Daoy (cell line): ENCODE results near the gene MAOA. TPM values are rescaled to one million over a fixed set of nuclear protein-coding genes. Genes with fewer than 3 reads are reported as not detected.
"Not testable (repeated sequence)": the region's sequence is repeated elsewhere in the genome, so short reads cannot be mapped to it uniquely, and the experiment has no call there.

Experiments used
- DNase-seq: peaks from one replicate; pipeline ENCODE4 v3.0.0-alpha.2; 2015; ENCODE audit warnings: low read depth
- total RNA-seq: library from RNA; depleted of rRNA; stranded (reverse); fragments of >200 nt; shearing (Covaris generic); gene quantifications from 2 replicates; pipeline ENCODE4 v1.2.3, GENCODE V29; 2014

MAOA gene
- total RNA-seq, 1 experiment from 2014 or later: 1.9 TPM

DNA sequence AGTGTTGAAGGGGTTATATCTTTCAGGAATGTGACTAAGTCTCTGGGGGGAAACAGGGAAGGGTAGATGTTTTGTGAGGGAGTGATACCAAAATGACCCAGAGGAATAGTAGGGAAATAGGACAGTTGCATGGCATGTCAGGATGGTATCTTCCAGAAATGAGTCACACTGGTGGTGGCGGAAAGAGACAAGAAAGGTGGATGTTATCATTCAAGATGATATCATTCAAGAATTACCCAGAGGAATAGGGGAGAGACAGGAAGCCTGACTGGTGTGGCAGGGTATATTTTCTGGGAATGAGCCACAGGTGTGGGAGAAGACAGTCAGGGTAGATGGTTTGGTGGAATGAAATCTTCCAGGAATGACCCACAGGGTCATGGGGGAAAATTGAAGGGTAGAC lies 61.1 kb downstream of the MAOA start:
- DNase-seq: no peak

DNA sequence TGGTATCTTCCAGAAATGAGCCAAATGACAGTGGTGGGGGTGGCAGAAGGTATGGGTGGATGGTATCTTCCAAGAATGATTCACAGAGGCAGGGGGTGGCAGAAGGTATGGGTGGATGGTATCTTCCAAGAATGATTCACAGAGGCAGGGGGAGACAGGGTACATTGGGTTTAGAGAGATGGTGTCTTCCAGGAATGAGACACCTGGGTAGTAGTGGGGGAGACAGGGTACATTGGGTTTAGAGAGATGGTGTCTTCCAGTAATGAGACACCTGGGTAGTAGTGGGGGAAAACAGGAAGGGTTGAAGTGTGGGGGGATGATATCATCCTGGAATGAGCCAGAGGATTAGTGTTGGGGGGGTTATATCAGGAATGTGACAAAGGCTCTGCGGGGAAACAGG lies 62.0 kb downstream of the MAOA start:
- DNase-seq: no peak

DNA sequence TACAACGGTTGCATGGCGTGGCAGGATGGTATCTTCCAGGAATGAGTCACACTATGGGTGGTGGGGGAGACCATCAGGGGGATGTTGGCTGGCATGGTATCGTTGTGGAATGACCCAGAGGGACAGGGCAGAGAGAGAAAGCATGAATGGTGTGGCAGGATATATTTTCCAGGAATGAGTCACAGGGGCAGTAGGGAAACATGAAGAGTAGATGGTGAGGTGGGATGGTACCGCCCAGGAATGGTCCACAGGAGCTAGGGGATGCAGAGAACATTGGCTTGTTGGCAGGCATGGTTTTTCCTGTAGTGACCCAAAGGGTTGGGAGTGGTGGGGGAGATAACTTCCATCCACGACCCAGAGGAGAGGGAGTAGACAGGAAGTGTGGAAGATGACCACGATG lies 62.4 kb downstream of the MAOA start:
- DNase-seq: no peak

DNA sequence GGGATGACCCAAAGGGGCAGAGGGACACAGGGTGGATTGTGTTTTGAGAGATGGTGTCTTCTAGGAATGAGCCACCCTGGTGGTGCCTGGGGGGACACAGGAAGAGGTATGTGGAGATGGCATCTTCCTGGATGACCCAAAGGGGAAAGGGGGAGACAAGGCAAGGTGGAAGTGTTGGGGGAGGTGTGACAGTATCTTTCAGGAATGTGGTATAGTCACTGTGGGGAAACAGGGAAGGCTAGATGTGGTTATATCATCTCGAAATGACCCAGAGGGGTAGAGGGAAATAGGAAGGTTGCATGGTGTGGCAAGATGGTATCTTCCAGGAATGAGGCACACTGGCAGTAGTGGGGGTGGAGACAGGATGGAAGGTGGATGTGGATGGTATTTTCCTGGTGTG lies 62.9 kb downstream of the MAOA start:
- DNase-seq: no peak

DNA sequence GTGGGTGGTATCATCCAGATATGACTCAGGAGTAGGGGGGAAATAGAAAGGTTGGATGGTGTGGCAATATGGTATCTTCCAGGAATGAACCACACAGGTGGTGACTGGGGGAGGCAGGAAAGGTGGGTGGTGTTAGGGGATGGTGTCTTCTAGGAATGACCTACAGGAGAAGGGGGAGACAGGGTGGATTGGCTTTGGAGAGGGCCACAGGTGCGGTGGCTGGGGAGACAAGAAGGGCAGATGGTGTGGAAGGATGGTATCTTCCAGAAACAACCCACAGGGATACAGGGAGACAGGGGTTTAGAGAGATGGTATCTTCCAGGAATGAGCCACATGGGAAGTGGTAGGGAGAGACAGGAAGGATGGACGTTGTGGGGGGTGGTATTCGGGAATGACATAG lies 64.0 kb downstream of the MAOA start:
- DNase-seq: no peak

DNA sequence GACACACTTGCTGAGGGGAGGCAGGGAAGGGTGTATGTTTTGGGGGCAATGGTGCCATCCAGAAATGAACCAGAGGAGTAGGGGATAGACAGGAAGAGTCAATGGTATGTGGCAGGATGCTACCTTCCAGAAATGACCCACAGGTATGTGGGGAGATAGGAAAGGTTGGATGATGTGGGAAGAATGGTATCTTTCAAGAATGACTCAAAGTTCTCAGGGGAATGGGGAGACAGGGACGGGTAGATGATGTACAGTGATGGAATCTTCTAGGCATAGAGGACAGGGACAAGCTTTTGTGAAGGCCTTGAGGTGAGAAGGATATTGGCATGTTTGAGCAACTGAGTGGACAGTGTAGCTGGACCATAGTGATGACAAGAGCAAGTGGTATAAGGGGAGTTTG lies 64.9 kb downstream of the MAOA start:
- DNase-seq: no peak

DNA sequence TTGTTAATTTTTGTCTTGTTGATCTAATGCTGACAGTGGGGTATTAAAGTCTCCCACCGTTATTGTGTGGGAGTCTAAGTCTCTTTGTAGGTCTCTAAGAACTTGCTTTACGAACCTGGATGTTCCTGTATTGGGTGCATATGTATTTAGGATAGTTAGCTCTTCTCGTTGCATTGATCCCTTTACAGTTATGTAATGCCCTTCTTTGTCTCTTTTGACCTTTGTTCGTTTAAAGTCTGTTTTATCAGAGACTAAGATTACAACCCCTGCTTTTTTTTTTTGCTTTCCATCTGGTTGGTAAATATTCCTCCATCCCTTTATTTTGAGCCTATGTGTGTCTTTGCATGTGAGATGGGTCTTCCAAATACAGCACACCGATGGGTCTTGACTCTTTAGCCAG lies 69.1 kb downstream of the MAOA start:
- DNase-seq: not testable (repeated sequence)

DNA sequence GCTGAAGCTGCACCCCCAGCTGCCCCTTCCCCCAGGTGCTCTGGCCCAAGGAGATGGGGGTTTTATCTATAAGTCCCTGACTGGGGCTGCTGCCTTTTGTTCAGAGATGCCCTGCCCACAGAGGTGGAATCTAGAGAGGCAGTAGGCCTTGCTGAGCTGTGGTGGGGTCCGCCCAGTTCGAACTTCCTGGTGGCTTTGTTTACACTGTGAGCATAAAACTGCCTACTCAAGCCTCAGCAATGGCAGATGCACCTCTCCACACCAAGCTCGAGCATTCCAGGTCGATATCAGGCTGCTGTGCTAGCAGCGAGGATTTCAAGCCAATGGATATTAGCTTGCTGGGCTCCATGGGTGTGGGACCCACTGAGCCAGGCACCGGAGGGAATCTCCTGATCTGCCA lies 71.2 kb downstream of the MAOA start:
- not testable (repeated sequence) for DNase-seq

DNA sequence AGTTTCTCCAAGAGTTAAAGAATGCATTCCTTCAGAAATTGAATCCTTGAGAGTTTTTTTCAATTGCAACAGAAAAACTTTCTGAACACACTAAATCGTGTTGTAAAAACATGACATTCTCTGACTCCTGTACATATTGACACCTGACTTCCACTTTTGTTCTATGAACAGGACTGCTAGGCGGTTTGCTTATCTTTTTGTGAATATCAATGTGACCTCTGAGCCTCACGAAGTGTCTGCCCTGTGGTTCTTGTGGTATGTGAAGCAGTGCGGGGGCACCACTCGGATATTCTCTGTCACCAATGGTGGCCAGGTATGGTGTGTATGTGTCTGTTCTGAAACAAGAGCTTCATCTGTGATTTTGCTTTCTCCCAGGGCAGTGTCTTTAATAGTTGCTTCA lies 71.9 kb downstream of the MAOA start:
- no peak for DNase-seq

DNA sequence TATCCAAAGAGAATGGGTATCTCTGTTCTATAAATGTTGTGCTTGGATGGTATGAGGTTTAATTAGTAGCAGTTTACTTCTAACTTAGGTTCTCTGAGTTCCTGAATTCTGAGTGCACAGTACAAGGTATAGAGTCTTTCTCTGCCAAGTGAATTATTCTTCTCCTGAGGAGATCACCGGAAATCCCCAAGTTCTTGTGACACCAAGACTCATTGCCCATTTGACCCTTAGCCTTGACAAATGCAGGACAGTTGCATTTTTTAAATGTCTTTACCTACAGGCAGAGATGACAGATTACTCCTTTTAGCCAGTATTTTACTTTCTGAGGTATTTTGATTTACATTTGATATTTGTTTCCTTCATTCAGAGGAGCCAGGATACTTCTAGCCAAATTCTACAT lies 72.9 kb downstream of the MAOA start:
- DNase-seq: no peak

DNA sequence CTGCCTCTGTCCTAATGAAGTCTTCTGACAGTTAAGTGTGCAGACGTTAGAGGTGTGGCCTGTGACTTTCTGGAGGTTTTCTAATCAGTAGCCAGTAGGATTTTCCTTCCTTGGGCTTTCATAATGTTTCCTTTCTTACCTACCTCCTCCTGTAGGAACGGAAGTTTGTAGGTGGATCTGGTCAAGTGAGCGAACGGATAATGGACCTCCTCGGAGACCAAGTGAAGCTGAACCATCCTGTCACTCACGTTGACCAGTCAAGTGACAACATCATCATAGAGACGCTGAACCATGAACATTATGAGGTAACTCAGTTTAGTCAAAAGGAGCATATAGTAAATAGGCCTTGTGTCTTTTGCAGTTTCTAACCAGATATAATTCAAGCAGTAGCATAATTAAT lies 75.0 kb downstream of the MAOA start:
- DNase-seq: no peak

DNA sequence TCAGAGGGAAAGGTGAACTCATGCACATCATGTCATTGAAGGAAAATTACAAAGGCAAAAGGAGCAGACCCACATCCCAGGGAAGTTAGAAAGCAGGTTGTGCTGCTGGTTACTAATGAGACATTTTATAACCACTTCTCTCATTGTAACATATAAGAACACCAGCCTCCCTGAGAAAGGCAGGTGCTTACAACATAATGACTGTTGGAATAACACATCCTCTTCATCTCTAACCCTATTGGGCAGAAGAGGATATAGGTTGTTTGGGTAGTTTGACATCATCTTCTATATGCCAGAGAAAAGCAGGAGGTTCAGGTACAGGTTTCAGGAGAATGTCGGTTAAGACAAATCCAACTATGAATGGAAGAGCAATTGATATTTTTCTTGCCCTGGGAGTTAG lies 77.6 kb downstream of the MAOA start:
- no peak for DNase-seq

DNA sequence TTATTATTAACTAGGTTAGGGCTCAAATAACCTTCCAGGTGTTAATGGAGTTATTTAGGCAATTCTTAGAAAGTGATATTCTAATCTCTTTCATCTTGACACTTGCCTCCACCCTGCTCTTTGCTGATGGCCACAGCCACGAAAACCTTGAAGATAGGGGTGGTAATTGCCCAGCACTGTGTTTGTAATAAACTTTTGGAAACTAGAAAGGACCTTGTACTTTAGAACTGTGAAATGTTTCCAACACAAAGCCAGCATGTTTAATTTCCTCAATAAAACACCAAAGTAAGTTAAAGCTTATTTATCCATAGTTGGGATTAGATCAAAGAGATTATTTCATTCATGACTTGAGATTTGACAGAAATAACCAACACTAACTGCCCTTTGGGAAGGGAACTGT lies 78.3 kb downstream of the MAOA start:
- no peak for DNase-seq

DNA sequence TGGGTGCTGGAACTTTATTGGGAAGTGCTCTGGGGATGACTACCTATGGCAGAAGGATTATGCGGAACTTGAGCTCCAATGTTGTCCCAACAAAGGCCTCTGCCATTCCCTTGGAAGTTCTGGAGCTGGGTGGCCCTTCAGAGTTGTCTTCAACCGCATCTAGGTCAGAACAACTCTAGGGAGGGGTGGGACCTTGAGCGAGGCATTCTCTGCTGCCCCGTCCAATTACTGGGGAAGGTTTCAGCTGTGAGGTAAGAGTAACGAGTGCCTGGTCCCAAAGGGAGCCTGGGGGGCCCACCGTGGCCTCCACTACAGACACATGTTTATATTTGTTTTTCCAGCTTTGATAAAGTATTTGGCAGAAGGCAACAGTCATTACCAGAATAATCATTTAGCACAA lies 79.4 kb downstream of the MAOA start:
- no peak for DNase-seq

DNA sequence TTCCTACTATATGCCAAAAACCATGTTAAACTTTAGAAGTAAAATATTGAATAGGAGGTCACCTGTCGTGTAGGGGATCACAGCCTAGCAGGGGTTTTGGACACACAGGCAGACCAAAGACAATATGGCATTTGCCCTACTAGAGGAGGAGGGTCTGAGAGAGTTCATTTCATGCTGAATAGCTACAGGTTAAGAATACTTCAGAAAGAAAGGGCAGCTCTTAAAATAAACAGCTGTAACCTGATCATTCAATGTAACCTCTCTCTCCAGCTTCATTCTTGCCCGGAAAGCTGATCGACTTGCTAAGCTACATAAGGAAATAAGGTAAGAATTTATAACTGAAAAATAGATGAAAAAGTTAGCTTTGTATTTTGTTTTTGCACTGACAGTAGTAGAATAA lies 79.9 kb downstream of the MAOA start:
- no peak for DNase-seq

DNA sequence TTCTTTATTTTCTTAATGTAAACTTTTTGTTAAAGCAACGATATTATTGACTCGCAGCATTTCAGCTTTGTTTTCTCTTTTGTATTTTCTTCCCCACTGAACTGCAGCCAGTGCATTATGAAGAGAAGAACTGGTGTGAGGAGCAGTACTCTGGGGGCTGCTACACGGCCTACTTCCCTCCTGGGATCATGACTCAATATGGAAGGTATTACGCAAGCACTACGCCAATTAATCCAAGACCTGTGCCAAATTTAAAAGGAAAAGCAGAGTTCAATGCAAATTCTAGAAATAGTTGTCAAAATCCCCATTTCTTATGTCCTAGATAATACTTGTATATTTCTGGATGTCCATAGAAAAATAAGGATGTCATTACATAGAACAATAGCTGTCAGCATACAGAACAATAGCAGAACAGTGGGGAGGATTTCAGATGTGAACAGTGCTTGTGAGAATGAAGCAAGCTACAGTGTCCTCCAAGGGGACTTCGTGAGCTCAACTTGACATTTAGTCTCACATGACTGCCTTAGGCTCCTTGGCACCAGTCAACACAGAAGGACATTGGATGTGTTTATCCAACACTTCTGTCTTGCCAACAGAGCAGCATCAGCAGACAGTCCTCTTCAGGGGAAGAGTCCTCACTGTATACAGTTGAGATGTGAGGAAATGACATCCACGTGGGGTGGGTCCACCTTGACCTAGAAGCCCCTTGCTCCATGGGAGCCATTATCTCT lies 85.9 kb downstream of the MAOA start:
- no peak for DNase-seq

DNA sequence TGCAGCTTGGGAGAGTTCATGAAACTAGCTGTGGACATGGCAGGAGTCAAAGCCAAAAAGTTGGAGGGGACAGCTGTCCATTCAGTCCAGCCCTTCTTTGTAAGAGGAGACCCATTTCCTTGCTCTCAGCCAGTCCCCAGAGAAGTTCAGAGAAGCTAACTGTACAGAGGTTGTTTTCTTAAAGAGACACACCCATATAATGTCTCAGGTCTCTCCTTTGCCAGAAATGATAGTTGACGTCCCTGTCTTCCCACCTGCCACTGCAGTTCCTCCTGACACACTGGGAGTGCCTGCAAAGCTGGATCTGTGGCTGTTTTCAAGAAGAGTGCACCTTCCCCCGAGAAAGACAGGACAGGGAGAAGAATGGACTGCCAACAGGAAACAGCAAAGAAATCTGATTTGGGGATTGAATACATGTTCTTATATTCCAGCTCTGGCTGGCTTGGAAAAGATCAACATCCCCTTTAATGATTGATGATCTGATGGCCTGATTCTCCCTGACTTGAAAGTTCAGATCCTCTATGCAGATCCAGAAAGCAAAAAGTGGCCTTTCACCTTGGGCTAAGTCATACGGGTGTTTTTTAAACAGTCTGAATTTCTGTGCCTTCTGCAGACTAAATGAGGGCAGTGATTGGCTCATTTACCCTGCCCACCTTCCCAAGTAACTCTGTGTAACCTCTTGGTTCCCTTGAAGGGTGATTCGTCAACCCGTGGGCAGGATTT lies 87.2 kb downstream of the MAOA start:
- DNase-seq: no peak

DNA sequence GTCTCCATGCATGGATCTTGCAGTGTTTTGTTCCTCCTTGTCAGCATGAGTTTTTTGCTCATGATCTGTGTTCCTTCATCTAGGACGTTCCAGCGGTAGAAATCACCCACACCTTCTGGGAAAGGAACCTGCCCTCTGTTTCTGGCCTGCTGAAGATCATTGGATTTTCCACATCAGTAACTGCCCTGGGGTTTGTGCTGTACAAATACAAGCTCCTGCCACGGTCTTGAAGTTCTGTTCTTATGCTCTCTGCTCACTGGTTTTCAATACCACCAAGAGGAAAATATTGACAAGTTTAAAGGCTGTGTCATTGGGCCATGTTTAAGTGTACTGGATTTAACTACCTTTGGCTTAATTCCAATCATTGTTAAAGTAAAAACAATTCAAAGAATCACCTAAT lies 88.2 kb downstream of the MAOA start:
- no peak for DNase-seq

DNA sequence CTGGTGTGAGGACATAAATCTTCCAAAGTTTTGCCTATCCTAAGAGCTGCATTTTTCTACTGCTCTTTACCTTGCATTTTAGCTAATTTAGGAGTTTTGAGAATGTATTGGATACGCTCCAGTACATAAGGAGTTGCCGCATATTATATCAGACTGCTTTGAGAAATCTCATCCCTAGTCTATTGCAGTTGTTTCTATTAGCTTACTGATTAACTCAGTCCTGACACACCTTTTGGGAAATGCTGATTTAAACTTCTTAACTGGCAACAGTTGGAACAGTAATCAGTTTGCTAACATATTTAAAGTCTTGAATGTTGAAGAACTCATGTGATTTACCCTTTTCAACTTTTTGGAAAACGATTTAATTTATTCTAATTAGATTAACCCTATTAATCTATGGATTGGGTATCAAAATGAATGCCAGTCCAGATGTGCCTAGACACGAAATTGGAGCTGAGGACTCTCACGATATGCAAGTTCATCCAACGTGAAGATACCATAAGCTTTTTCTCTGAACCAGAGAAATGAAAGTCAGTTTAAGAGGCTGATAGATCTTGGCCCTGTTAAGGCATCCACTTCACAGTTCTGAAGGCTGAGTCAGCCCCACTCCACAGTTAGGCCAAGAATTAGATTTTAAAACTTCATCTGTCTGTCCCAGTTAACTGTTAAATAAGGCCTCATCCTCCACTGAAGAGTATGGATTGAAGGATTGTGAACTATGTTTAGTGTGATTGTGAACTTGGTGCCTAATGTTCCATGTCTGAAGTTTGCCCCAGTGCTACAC lies 90.0 kb downstream of the MAOA start:
- no peak for DNase-seq

DNA sequence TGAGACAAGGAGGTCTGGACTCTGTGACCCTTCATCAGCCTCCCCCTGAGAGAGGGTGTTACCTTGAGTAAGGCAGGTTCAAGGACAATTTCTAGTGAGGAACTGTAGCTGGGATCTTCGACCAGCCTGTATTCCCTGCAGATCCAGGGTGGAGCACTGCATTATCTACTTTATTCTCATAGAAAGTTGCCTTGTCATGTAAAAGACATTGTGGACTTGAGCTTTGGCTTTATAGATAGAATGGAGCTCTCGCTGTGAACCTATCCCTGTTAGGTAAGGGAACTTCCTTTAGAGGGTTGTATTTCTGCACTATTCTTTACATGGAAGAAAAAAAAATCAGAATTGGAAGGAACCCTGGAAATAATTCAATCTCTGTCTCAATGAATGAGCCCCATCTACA lies 91.4 kb downstream of the MAOA start:
- DNase-seq: no peak

DNA sequence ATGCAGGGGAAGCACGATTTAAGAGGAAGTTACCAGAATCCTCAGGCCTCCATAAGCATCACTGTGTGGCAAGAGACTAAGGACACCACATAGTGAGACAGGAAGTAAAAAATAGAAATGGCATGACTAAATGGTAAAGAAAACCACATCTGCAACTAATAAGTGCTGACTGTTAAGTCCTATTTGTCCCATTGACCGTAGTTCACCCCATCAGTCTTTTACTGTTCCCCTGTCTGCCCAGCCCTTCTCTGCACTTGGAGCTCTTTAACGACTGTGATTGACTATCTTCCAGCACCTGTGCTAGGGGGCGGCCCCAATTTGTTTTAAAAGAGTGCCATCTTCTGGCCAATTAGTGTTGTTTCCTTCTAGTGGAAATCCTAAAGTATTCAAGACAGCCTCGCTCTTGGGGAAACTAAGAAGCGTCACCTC lies 94.2 kb downstream of the MAOA start:
- DNase-seq: peak; percentile 21

DNA sequence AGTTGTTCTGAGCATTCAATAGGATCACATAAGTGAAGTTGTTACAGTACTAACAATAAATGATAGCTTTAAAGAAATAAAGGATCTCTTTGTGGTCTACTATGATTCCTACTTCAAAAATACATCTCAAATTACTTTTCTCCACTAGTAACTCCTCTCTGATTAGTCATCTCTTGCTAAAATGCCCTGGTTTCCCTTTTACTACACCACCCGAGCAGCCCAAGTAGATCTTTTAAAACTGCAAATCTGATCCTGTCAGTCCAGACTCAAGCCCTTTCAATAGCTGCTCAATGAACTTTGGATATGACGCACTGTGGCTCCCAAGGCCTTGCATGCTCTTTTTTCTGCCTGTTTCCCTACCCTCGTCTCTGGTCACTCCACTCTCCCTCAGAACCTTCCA lies 97.5 kb downstream of the MAOA start:
- no peak for DNase-seq

DNA sequence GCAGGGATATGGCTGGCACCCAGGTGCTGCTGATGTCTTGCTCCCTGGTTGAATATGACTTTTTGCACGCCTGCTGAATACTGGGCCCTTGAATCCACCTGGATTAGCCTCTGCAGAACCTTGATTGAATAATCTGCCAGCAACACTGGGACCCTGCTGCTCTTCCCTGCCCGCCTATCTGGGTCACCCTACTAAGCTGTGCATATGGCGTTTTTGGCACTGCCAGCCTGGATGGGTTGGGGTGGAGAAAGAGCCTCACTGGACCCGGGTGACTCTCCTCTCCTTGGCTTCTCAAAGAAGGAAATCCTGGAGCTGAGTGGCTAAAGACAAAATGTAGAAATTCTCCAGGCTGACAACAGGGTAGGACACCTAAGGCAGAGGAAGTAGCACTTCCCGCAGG lies 100.0 kb downstream of the MAOA start:
- DNase-seq: no peak
